GM18511 (cell line): Measurements from ENCODE around the gene PARP3.

Experiments
- ATAC-seq: cut with Tn5 transposase; IDR thresholded peaks from one replicate; pipeline ENCODE4 v1.9.1; 2021; ENCODE audit warnings: mild to moderate bottlenecking, moderate library complexity; ENCODE audit not compliant: unreplicated experiment

Gene PARP3

DNA sequence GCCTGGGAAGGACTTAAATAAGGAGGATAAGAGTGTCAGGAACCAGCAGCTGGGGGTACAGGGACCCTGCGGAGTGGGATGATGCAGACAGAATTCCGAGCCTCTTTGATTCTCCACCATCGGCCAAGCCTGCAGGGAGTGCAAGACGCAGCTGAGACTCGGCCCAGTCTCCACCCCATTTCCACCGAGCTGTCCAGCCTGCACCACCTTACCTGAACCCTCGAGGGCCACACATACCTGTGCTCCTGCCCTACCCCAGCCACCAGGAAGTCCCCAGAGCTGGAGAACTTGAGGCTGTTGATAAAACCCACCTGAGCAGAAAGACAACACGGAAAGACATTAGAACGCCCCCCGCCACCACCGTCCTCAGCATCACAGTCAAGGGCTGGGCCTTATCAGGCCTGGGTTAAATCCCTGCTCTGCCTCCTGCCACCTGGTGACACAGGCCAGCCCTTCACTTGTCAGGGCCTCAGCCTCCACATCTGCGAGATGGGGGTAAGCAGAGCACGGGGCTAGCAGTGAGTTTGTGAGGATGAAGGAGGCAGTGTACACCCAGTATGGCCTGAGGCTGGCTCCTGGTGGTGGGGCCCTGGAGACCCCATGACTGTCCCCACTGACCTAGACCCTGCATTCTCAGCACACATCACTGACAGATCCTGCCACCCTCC, 8.6 kb upstream of the PARP3 start:
- ATAC-seq: no peak

DNA sequence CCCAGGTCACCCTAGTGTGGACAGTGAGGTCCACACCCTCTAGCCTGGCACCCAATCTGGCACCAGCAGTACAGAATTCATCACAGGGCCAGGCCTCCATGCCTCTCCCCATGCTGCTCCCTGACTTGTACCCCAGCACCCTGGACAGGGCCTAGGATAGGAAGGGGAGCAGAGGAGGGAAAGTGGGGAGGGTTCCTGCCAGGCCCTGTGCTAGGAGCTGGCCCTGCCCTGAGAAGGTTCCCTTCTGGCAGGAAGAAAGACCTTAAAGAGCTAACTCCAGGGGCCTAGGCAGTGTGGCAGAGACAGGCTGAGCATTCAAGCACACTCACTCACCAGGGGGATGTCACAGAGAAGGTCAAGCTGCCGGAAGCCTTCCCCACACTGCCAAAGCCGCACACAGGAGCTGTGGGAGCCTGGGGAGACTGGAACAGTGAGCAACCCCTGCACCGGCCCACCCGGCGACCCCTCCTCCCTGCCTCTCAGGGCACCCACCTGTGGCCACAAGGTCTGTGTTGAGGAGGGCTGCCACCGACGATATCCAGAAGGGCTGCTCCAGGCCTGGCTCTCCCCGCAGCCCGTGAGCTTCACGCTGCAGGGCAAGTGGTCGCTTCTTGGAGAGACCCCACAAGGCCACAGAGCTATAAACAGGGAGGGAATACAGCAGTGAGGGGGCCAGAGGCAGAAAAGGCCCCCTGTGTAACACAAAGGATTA, 7.9 kb upstream of the PARP3 start:
- no peak for ATAC-seq

DNA sequence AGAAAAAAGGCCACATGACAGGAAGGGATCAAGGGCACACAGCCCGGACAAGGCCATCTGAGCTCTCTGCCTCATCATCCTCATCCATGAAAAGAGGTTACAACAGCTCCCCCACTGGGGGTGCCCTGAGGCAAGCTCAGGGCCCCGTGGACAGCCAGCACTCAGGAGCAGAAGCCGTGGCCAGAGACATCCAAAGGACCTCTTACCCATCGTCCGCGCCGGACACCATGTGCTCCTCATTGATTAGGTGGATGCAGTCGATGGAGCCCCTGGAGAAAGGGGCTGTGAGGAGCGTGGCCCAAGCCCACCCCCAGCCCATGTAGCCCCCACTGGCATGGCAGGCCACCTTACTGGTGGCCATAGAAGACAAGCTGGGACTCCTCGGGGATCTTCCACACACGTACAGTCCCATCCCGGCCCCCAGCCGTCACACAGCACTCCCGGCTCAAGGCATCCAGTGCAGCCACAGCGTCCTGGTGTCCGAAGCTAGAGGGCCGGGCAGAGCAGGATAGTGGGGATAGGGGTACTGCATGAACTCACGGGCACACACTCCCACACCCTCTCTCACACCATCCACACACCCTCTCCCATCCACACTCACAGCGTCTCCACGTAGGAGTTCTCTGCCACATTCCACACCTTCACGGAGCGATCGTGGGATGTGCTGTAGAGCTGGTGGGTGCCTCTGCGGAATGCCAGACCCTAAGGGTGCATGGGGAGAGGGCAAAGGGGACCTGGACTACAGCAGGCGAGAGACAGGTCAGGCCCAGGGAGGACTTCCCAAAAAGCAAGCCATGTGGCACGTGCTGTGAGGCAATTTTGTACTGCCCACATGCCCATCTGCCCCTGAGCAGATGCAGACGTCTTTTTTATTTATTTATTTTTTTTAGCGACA, 6.9 kb upstream of the PARP3 start:
- ATAC-seq: no peak

DNA sequence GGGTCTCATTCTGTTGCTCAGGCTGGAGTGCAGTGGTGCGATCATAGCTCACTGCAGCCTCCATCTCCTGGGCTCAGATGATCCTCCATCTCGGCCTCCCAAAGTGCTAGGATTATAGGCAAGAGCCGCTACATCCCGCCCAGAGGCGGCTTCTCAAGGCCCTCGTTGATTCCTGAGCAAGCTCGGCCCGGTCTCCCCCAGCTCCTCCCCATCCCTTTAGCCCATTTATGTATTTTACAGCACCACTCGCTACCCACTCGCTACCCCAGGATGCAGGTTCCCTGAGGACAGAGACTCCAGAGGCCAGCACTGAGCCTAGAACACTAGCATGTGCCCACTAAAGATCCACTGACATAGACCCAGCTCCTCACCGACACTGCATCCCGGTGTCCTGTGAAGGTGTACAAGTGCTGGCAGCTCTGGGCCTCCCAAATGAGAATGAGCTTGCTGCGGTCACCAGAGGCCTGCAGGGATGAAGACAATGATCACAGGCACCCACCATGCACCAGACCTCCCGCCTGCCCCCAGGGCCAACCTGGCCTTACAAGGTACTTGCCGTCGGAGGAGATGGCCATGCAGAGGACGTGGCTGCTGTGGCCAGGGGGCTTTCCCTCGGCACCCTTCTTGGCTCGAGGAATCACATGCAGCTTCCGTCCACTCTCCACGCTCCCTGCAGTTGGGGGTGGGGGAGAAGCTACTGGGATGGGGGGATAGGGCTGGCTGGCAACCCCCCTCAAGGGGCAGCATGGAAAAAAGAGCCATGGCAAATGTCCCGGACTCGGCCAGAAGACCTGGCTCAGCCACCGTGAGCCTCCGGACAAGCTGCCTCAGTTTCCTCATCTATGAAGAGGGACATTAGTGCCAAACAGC, 6.0 kb upstream of the PARP3 start:
- ATAC-seq: no peak

DNA sequence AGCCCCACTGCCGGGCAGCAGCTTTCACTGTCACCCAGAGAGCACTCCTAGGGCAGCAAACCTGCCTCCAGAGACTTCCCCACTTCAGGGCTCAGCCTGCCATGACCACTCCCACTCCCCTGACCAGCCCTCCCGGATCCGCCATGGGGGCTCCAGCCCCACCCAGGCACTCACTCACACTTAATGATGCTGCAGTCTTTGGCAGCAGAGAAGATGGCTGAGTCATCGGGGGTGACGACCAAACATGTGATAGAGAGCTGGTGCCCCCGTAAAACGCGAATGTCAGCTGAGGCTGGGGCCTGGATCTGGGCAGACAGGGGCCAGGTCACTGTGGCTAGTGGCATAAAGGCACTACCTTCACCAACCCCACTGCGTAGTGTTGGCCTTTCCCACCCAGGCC, 5.1 kb upstream of the PARP3 start:
- ATAC-seq: no peak

DNA sequence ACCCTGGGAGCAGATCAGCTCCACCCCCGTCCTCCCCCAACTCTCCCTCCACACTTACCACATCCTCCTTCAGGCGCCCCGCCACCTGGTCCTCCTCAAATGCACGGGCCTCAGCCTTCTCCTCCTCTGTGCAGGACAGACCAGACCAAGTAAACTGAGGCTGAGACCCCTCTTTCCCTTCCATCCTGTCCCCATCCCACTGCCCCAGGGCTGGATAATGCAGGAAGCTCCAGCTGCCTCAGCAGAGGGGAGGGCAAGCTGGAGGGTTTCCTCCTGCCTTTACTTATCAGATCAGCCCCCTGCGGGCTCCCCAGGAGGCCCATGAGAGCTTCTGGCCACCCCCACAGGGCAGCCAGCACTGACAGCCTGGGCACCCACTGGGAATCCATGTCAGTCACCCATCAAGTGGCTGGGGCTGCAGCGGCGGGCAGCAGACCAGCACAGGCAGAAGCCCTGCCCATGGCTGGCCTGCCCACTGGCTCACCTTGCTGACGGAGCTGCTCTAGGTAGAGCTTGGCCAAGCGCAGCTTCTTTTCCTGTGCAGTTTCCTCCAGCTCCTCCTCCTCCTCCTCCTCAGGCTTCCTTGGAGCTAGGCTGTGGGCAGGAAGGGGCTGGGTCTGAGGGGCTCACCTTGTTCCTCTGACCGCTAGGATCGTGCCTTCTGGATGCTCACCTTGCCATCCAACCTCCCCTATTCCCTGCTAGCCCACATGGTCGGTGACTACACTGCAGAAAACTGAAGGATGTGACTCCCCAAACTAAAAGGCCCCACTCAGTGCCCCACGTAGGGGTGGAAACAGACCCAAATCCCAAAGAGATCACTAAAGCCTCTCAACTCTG, 4.3 kb upstream of the PARP3 start:
- ATAC-seq: no peak

DNA sequence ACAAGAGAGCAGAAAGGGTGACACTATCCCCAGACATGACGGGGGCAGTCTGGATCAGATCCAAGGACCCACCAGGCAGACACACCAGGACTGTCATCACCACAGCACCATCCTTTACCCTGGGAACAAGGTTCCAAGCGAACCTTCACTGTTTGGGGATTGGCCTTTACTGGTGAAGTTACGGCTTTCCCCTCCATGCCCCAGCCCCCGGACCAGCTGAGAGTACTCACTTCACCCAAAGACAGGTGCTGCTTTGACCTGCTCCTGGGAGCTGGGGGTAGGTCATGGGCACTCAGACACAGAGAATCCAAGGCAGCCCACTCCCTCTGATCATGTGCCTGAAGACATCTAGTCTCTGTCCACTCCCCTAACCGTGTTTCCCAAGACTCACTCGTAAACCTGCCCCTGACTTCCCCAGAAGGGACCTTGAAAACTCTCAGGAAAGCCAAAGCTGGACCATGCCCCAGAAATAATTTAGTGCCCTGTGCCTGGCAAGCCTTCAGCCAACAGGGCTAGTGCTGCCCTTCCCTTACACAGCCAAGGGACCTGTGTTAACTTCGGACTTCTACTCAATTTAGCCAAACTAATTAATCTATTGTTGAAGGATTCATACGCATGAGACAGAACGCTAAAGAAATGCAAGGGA, 3.3 kb upstream of the PARP3 start:
- no peak for ATAC-seq

DNA sequence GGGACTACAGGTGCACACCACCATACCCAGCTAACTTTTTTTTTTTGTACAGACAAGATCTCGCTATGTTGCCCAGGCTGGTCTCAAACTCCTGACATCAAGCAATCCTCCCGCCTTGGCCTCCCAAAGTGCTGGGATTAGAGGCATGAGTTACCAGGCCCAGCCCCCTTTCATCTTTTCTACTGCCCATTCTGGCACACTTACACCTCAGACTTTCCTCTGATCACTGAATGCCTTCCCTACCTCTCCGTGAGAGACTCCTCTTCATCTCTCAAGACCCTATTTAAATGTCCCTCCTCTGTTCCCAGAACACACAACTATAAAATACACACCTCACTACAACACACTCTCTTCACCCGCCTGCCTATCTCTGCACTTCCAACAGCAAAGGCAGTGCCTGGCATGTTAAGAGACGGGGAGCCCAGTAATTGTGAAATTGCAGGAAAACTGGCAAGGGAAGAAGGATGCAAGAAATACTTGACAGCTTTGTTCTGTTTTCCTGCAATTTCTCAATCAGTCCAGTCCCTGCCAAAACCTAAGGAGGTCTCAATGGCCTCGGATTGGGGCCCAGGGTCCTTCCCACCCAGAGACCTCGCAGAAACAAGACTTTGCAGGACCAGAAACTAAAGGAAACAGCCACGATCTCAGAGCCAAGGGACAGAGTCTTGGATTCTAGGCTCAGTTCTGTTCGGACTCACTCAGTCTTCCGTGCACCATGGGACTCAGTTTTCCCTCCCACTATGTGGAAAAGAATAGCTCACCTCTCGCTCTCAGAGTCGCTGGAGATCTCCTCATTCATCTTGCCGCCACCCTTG, 1.3 kb upstream of the PARP3 start:
- no peak for ATAC-seq

DNA sequence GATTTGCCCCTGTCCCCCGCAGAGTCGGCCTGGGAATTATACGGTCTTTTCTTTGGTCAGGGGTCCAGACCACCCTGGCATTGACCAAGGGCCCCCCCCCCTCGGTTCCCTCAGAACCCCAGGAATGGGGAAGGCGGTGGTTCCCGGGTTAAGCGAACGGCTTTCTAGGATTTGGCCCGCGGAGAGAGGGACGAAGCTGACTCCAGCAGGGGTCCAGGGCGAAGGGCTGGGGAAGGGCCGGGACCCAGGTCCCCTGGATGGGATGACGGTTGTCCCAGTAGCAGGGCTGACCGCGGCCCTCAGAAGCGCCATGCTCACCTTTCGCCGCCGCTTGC, 733 bp upstream of the PARP3 start:
- no peak for ATAC-seq

DNA sequence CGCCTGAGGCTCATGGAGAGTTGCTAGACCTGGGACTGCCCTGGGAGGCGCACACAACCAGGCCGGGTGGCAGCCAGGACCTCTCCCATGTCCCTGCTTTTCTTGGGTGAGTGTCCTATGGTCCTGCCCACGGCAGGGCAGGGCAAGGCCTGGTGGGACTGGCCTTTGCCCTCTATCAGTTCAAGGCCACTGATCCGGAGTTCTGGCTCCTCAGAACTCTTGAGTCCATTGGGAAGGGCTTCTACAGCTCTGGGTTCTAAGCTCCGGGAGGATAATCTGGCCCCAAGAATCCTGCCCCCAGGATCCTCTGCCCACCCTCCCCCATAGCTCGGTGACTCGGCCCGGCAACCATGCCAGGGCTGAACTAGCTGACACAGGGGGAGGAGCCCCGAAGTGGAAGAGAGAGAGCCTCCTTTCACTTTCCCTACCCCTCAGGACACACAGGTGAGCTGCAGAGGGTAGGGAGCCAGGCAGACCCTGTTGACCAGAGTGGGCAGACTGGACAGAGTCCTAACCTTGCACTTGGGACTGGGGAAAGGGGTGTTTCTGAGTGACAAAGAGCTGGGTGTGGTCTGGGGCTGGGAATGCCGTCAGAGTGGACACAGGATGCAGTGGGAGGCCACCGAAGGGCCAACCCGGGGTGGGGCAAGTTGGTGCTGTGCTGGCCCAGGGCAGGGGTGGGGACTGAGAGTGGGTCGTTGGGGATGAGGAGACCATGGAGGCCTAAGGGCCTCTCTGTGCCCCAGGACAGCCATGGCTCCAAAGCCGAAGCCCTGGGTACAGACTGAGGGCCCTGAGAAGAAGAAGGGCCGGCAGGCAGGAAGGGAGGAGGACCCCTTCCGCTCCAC, 664 bp downstream of the PARP3 start:
- ATAC-seq: peak; percentile 46

DNA sequence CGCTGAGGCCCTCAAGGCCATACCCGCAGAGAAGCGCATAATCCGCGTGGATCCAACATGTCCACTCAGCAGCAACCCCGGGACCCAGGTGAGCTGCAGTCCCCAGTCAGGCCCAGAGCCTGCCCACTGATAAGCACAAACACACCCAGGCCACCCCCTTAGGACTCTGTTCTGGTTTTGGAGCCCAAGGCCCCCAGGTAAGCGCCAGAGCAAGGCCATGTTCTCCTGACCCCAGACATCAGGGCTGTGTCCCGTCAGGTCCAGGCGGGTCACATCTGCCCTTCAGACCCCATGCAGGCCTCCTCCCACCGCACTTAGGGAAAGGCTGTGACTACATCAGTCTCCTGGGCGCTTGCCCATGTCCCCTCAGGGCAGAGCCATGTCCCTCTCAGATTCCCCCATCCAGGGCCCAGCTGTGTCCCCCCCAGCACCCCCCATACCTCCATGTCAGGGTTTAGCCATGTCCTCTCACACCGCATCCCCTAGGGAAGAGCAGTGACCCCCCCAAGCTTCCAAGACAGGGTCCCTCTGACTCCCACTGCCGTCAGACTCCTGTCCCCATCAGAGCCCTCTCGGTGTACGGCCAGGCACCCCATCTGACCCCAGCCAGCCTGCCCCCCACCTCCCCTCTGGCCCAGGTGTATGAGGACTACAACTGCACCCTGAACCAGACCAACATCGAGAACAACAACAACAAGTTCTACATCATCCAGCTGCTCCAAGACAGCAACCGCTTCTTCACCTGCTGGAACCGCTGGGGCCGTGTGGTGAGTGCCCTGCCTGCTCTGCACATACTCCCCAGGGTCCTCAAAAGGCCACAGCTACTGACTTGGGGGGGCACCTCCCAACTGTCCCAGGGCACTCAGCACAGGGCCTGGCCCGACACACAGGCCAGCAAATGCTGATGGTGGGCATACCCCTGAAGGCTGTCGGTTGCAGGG, 1.6 kb downstream of the PARP3 start:
- ATAC-seq: no peak

DNA sequence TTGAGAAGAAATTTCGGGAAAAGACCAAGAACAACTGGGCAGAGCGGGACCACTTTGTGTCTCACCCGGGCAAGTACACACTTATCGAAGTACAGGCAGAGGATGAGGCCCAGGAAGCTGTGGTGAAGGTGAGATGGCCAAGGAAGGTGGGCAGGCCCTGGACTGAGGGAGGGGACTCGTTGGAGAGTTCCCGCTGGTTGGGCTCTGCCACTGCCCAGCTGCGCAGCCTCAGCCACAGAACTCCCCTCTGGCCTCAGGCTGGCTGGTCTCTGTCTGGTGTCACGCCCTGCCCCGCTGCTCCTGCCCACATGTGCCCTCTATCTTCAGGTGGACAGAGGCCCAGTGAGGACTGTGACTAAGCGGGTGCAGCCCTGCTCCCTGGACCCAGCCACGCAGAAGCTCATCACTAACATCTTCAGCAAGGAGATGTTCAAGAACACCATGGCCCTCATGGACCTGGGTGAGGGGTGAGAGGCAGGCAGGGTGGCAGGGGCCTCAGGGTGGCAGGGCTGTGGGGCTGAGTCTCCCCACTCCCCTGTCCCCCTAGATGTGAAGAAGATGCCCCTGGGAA, 2.4 kb downstream of the PARP3 start:
- ATAC-seq: no peak

DNA sequence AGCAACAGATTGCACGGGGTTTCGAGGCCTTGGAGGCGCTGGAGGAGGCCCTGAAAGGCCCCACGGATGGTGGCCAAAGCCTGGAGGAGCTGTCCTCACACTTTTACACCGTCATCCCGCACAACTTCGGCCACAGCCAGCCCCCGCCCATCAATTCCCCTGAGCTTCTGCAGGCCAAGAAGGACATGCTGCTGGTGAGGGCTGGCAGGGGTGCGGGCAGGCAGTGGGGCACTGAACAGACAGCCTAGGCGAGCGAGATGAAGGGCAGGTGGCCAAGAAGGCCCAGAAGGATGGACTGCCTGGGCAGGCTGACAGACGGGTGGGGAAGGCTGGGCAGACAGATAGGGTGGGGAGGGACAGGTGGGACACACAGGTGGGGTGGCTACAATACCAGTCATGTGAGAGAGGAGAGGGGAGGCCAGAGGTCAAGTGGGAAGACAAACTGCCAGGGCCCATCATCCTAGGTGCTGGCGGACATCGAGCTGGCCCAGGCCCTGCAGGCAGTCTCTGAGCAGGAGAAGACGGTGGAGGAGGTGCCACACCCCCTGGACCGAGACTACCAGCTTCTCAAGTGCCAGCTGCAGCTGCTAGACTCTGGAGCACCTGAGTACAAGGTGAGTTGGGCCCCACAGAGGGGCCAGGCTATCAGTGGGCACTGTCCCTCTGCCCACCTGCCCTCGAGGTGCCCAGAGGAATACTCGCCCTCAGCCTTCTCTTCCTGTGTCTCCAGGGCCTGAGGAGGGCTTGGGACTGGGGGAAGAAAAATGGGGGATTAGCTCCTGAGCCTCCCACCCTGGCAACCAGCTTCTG, 3.1 kb downstream of the PARP3 start:
- ATAC-seq: no peak

DNA sequence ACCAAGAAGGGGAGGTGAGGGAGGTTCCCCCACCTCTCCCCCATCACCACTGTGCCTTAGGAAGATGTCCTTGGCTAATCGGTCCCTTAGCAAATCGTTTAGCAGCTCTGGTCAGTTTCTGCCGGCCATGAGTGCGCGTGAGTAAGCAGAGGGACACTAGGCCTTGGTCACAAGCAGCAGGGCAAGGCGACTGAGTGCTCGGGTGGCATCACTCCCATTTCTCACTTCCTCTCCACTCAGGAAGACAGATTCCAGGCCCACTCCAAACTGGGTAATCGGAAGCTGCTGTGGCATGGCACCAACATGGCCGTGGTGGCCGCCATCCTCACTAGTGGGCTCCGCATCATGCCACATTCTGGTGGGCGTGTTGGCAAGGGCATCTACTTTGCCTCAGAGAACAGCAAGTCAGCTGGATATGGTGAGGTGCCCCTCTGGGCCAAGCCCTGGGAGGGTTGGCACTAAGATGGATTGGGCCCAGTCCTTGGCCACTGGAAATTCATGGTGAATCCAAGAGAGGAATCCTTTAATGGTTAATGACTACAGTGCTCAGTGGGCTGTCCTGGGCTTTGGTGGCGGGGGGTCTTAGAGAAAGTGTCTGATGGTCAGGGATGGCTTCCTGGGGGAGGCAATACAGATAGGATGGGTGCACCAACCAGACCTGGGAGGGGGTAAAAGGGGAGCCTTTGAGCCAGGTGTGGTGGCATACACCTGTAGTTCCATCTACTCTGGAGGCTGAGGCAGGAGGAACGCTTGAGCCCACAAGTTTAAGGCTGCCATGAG, 4.0 kb downstream of the PARP3 start:
- no peak for ATAC-seq

DNA sequence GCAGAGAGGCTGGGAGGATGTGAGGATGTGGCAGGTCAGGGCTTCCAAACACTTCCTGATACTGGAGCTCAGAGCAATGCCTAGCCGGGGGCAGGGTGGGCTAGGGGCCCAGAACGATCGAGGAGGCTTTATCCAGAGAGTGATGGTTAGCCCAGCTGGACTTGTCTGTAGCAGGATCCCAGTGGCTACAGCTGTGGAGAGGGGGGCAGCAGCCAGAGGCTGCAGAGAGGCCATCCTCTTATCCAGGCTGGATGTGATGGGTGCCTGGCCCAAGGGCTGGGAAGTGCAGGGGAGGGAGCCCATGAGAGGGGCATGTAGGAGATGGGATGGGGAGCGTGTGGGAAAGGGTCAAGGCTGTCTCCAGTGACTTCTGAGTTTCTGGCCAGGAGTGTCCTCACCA, 4.6 kb downstream of the PARP3 start:
- ATAC-seq: no peak
